Duodenal mucosa (tissue), 2 donors: ENCODE data around the gene LRG1.

ENCODE experiments used
- H3K27ac ChIP-seq: one replicate; pipeline ENCODE4 v1.7.0; 2013; ENCODE audit warnings: low read depth, low read length
- H3K27me3 ChIP-seq, 2 donors: one replicate each; pipeline ENCODE4 v1.7.0; 2013; ENCODE audit warnings: low read length in 2 of 2, control low read depth in 1 of 2; ENCODE audit not compliant: insufficient read depth in 2 of 2, control insufficient read depth in 1 of 2
- H3K36me3 ChIP-seq, 2 donors: one replicate each; pipeline ENCODE4 v1.7.0; 2013; ENCODE audit warnings: low read length in 2 of 2, control low read depth in 1 of 2; ENCODE audit not compliant: insufficient read depth in 2 of 2, control insufficient read depth in 1 of 2
- H3K4me1 ChIP-seq, 2 donors: one replicate each; pipeline ENCODE4 v1.7.0; 2013; ENCODE audit warnings: low read length in 2 of 2, control low read depth in 1 of 2; ENCODE audit not compliant: insufficient read depth in 2 of 2, control insufficient read depth in 1 of 2
- H3K4me3 ChIP-seq, 2 donors: one replicate each; pipeline ENCODE4 v1.7.0; 2013; ENCODE audit warnings: low read length in 2 of 2, low read depth in 1 of 2
- H3K9ac ChIP-seq, 2 donors: one replicate each; pipeline ENCODE4 v1.7.0; 2013; ENCODE audit warnings: low read length in 2 of 2, low read depth in 1 of 2
- H3K9me3 ChIP-seq, 2 donors: one replicate each; pipeline ENCODE4 v1.7.0; 2013; ENCODE audit warnings: low read length in 2 of 2, control low read depth in 1 of 2; ENCODE audit not compliant: control insufficient read depth in 1 of 2

LRG1 gene

GRCh38 chr19:4538601-4538954, 1.3 kb downstream of the LRG1 start:
- peaks cover 13 to 28% of the 10 kb centered on the region in 2 donors for H3K4me1 ChIP-seq
- peaks cover 0 to 4% of the 10 kb centered on the region in 2 donors for H3K27me3 ChIP-seq
- no peaks in the 10 kb centered on the region for H3K36me3 ChIP-seq
- H3K4me3 ChIP-seq = no peak overlapping the region
- no peak overlapping the region for H3K27ac ChIP-seq
- no peaks in the 10 kb centered on the region for H3K9me3 ChIP-seq
- H3K9ac ChIP-seq = no peak overlapping the region

DNA sequence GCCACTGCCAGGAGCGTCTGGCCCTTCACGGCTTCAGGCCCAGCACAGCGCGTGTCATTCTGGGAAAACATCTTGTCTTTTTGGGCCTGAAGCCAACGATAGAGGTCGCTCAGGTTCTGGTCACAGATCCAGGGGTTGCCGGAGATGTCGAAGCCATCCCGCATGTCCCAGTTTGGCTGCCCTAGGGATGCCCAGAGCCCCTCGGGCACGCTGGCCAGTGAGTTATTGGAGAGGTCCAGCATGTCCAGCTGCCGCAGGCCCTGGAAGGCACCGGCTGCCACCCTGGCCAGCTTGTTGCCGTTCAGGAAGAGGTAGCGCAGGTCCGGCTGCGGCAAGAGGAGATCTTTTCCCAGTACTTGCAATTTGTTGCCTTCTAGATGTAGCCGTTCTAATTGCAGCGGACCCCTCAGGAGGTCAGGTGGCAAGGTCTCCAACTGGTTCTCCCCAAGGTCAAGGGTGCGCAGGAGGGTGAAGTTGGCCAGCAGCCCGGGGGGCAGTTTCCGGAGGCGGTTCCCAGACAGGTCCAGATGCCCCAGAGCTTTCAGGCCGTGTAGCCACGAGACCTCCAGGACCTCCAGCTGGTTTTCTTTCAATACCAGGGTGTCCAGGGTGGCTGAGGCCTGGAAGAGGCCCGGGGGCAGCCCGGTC, 1.8 kb downstream of the LRG1 start:
- Histone ChIP-seq H3K9me3 (no peaks in the 10 kb centered on the region), H3K4me3 (no peak overlapping the region), H3K4me1 (peaks cover 13 to 28% of the 10 kb centered on the region in 2 donors), H3K36me3 (no peaks in the 10 kb centered on the region), H3K9ac (no peak overlapping the region), H3K27ac (no peak overlapping the region), H3K27me3 (peaks cover 0 to 4% of the 10 kb centered on the region in 2 donors)

DNA sequence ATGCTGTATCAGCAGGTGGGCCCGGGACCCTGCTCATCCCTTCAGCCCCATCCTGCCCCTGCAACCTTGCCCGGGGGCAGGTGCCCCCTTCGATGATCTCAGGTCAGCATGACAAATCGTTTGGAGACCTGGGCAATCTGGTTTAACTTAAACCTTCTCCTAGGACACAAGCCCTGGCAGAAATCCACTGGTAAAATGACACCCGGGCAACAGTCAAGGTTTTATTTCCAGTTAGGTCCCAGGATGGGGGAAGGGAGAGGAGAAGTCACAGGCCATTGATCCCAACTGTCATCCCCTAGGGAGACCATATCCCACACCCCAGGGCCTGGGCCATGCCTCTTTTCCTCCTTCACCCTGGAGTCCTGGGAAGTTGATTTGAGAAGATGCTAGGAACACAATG, 3.0 kb downstream of the LRG1 start:
- no peaks in the 10 kb centered on the region for H3K9me3 ChIP-seq
- peaks cover 13 to 28% of the 10 kb centered on the region in 2 donors for H3K4me1 ChIP-seq
- H3K4me3 ChIP-seq = no peak overlapping the region
- peaks cover 0 to 5% of the 10 kb centered on the region in 2 donors for H3K27me3 ChIP-seq
- no peak overlapping the region for H3K9ac ChIP-seq
- H3K27ac ChIP-seq = no peak overlapping the region
- no peaks in the 10 kb centered on the region for H3K36me3 ChIP-seq

DNA sequence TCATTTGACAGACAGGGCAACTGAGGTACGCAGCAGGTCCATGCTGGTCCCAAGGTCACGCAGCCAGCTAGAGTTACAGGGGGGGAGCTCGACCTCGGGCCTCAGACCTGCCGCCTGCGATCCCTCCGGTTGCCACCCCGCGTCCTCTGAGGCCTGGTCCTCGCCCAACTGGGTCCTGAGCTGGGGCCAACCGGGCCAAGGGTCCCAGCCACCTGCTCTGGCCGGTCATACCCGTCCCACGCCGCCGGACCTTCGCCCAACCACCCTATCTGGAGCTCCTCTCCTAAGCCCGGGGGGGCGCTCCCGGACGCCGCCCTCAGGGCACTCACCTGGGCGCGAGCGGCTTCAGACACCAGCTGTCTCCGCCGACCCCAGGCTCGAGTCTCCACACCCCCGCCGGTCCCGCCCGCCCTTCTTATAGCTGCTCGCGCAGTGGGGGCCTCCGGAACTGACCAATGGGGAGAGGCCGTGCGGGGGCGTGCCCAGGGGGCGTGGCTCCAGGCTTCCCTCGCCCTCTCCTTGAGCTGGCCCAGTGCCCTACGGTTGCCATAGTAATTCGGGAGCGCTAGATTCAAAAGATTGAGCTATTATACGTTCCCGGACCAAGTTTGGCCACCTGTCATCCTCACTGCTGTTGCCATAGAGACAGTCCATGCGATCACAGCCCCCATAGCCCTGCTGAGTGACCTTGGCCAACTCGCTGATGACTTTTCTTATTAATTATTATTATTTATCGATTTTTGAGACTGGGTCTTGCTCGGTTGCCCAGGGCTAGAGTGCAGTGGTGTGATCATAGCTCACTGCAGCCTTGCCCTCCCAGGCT, 4.8 kb downstream of the LRG1 start, which contains the start of gene PLIN5:
Gene PLIN5 (minus strand): TSS at position 389 of the 823 bp plus-strand sequence. CDS start 1,150 bp downstream, outside the sequence.
- H3K27ac ChIP-seq = no peak within 1 kb of the TSS
- peak within 1 kb of the TSS; percentile 5 to 54 for H3K4me3 ChIP-seq
- no peak within 1 kb of the TSS for H3K9ac ChIP-seq
- no peaks in the 10 kb centered on the region for H3K36me3 ChIP-seq
- peaks cover 13 to 22% of the 10 kb centered on the region in 2 donors for H3K4me1 ChIP-seq
- H3K27me3 ChIP-seq = peaks cover 0 to 7% of the 10 kb centered on the region in 2 donors
- no peaks in the 10 kb centered on the region for H3K9me3 ChIP-seq

DNA sequence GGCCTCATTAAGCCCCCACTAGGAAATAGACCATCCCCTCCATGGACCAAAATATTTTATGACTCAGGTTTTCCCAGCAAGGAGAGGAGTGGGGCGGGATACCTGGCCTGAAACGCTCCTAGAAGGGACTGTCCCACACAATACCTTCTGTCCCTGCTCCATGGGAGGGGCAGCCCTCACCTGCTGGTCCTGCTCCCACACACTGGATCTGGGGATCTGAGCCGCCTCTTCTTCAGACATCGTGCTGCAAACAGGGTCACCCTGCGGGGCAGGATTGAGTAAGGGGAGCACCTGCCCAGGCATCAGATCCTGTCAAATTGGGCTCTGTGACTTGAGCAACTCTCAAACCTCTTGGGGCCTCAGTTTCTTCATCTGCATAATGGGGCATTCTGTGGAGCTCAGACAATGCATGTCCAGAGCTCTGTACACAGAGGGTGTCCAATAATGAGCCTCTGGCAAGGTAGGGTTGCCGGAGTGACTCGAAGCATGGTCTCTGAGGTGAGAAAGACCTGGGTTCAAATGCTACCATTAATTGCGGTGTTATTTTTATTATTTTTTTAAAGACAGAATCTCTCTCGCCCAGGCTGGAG, 5.9 kb downstream of the LRG1 start:
- Histone ChIP-seq H3K4me3 (no peak overlapping the region), H3K36me3 (no peaks in the 10 kb centered on the region), H3K9ac (no peak overlapping the region), H3K4me1 (peaks cover 13 to 14% of the 10 kb centered on the region in 2 donors), H3K27me3 (peaks cover 0 to 7% of the 10 kb centered on the region in 2 donors), H3K9me3 (no peaks in the 10 kb centered on the region), H3K27ac (no peak overlapping the region)

DNA sequence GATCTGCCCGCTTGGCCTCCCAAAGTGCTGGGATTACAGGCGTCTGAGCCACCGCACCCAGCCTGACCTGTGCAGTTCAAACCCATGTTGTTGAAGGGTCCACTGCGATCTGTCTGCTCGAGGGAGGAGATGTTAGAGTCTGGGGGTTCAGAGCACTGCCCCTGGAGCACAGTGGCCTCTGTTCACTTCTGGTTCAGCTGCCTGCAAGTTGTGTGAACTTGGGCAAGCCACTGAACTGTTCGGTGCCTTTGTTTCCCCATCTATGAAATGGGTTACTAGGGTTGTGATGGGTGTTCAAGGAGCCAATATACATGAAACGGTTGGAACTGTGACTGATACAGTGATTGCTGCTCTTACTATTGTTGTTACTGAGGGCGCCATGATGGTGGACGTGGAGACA, 6.5 kb downstream of the LRG1 start:
- Histone ChIP-seq H3K9ac (no peak overlapping the region), H3K9me3 (no peaks in the 10 kb centered on the region), H3K27me3 (peaks cover 0 to 7% of the 10 kb centered on the region in 2 donors), H3K27ac (no peak overlapping the region), H3K4me1 (peaks cover 13 to 14% of the 10 kb centered on the region in 2 donors), H3K36me3 (no peaks in the 10 kb centered on the region), H3K4me3 (no peak overlapping the region)

DNA sequence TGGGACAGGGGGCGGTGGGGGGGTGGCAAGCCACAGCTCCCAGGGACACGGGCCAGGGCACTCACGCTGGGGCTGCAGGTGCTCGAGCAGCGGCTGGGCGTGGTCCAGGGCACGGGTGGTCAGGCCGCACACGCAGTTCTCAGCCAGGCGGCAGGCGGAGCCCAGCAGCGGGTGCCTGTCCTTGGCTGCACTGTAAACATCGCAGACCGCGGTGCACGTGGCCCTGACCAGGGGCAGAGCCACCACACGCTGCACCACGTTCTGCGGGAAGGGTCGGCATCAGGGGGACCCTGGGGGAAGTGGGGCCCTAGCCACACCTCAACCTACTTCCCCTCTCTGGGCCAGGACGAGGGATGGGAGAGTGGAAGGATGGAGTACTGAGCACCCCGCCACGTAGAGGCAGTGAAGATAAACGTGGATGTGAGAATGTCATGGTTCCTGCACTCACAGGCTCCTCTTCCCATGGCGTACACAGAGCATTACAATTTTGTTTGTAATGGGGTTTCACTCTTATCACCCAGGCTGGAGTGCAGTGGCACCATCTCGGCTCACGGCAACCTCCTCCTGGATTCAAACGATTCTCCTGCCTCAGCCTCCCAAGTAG, 8.2 kb downstream of the LRG1 start:
- no peak overlapping the region for H3K27ac ChIP-seq
- no peak overlapping the region for H3K9ac ChIP-seq
- H3K27me3 ChIP-seq = peaks cover 0 to 7% of the 10 kb centered on the region in 2 donors

DNA sequence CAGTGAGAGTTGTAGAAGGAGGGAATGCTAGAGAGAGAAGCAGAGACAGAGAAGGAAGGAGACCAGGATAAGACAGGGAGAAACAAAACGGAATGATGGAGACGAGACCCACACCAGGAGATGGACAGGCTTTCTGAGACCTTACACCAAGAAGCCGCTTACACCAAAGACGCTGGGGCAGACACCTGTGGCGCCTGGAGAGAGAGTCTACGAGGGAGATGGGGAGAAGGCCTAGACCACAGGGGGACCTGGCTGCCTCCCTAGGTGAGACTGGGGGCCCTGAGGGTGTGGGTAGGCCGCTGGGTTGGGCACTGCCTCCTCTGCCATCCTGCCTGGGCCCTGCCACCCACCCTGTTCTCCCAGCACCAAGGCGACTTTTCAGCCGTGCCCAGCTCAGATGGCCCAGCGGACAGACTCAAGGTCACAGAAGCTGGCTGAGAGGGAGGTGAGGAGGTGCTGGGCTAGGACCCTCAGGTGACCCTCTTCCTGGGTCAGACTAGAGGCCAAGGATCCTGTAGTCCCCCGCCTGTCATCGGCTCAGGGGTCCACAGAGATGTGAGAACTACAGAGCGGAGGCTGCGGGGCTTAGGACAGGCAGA, 9.8 kb downstream of the LRG1 start:
- no peak overlapping the region for H3K4me3 ChIP-seq
- H3K9ac ChIP-seq = no peak overlapping the region
- peaks cover 0 to 1% of the 10 kb centered on the region in 2 donors for H3K4me1 ChIP-seq
- no peaks in the 10 kb centered on the region for H3K36me3 ChIP-seq
- no peaks in the 10 kb centered on the region for H3K9me3 ChIP-seq
- peaks cover 0 to 7% of the 10 kb centered on the region in 2 donors for H3K27me3 ChIP-seq
- H3K27ac ChIP-seq = no peak overlapping the region

More for the DNA sequence above, 8.2 kb downstream of the LRG1 start:
- H3K9me3 ChIP-seq = no peaks in the 10 kb centered on the region
- H3K4me1 ChIP-seq = peaks cover 7 to 9% of the 10 kb centered on the region in 2 donors
- no peak overlapping the region for H3K4me3 ChIP-seq
- H3K36me3 ChIP-seq = no peaks in the 10 kb centered on the region

- H3K36me3 ChIP-seq = no peaks in the 10 kb centered on the region
- H3K27ac ChIP-seq = no peak overlapping the region
- H3K9ac ChIP-seq = no peak overlapping the region
- H3K4me1 ChIP-seq = no peaks in the 10 kb centered on the region
- no peak overlapping the region for H3K4me3 ChIP-seq
- no peaks in the 10 kb centered on the region for H3K9me3 ChIP-seq
- peaks cover 0 to 6% of the 10 kb centered on the region in 2 donors for H3K27me3 ChIP-seq
Observed at GRCh38 chr19:4528843-4529242, 11.0 kb downstream of the LRG1 start.
